Body of pancreas (tissue), 4 donors: Measurements from ENCODE around the gene TAAR9. TPM values are rescaled to one million over a fixed set of nuclear protein-coding genes. Genes with fewer than 3 reads are reported as not detected.

Experiments used
- ATAC-seq: fragments of 150-250 bp; one replicate; pipeline ENCODE4 v1.9.1; 2016
- DNase-seq, 4 donors: peaks; one replicate each; pipeline ENCODE4 v3.0.0-alpha.2; 2019
- H3K27ac ChIP-seq, 4 donors: fragments of 200-600 bp; sonication (generic); 1 replicate in 3 of 4; 2 replicates in 1 of 4; pipeline versions ENCODE4 v1.5.1 to v1.6.1; 2016 to 2019; ENCODE audit warnings: mild to moderate bottlenecking in 1 of 4, mixed read lengths in 1 of 4, moderate library complexity in 1 of 4
- H3K27me3 ChIP-seq, 2 donors: fragments of 200-600 bp; sonication (generic); one replicate each; pipeline ENCODE4 v1.6.0; 2016; ENCODE audit warnings: mild to moderate bottlenecking in 1 of 2
- H3K36me3 ChIP-seq, 2 donors: fragments of 200-600 bp; sonication (generic); replicated peaks in 1 of 2; 2 replicates each; pipeline ENCODE4 v1.5.1; 2016; ENCODE audit warnings: low read depth in 2 of 2; ENCODE audit not compliant: insufficient read depth in 1 of 2
- H3K4me1 ChIP-seq: fragments of 200-600 bp; sonication (generic); one replicate; pipeline ENCODE4 v1.6.0; 2016
- H3K4me3 ChIP-seq, 2 donors: fragments of 200-600 bp; sonication (generic); 1 replicate in 1 of 2; 2 replicates in 1 of 2; pipeline ENCODE4 v1.5.1; 2016 to 2019
- H3K9me3 ChIP-seq, 3 donors: fragments of 200-600 bp; sonication (generic); 1 replicate in 2 of 3; 2 replicates in 1 of 3; pipeline ENCODE4 v1.5.1; 2016
- POLR2A ChIP-seq, 3 donors: fragments of 450-650 bp; IDR thresholded peaks; one replicate each; pipeline ENCODE4 v1.6.1; 2016; ENCODE audit warnings: antibody characterized with exemption in 3 of 3, mild to moderate bottlenecking in 2 of 3
- WGBS, 2 donors: methylation state at CpG; one replicate each; pipeline ENCODE4 v1.1.5; 2017; 5-methylcytosine and 5-hydroxymethylcytosine counted together
- intact Hi-C: fragments of 100-400 bp; cut with DNase I; formaldehyde crosslinking; loops from one replicate; pipeline ENCODE4 v1.15.1; 2023
- total RNA-seq, 2 donors: library from RNA; depleted of rRNA; stranded (reverse); fragments of >200 nt; gene quantifications; one replicate each; pipeline ENCODE4 v1.1.0, GENCODE V29; 2016
- TF ChIP-seq, protein P1 (sequence below), 7 experiments: fragments of 450-650 bp in 4 of 7; fragments of 200-600 bp in 3 of 7; sonication (generic) in 3 of 7; IDR thresholded peaks; one replicate each; pipeline ENCODE4 v1.5.1; 2016 to 2019; ENCODE audit warnings: antibody characterized with exemption in 7 of 7

TAAR9 gene
- total RNA-seq, 2 donors from 2014 or later = not detected

DNA sequence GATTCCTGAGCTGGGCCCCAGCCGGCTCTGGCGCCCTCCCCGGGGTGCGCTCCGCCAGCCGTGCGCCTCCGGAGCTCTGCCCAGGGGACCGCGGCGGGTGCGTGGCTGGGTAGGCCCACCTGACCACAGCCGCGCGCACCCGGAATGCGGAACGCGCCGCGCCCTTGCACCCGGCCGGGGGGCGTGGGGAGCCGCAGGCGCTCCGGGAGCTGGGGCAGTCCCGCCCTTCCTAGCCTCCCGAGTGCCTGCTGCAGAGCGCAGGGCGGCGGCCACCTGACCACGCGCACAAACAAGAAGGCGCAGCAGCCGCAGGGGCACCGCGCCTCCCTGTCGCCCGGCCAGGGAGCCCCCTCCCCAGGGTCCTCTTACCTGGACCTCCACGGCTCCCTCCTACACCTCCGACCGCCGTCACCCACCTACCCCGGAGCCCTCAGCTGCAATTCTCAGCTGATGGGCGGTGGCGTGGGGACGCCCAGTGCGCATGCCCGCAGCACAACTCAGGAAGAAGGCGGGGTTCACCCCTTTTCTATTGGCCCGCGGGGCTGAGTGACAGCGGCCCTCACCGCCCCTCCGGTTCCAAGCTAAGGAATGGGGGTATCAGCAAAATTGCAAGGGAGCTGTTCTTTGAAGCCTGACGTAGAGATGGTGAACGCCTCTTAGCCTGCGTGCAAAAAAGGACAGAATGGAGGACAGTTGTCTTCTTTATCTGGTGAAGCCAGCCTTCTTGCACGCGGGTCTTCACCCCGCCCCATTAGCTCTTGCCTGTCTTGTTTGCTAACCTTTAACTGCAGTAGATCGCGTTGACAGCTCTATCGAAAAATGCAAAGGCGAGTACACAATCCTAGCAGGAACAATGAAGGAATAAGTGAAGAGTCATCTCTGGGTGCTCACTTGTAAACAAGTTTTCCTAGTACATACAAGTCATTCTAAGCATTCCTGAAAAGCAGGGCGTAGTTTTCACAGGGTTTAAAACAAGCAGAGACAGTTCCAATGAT is 25.1 kb upstream of the TAAR9 start, which contains the start of gene STX7:
Gene STX7, minus strand, starts transcription at position 479 of the 995 bp plus-strand sequence. CDS start 9,586 bp downstream, outside the sequence.
- no peaks in the 10 kb centered on the region for H3K9me3 ChIP-seq
- peaks cover 18% of the 10 kb centered on the region for H3K4me1 ChIP-seq
- no peaks in the 10 kb centered on the region for H3K36me3 ChIP-seq
- TF ChIP-seq POLR2A (IDR thresholded peaks at IDR 0.05) = peak; percentile 63 to 86 (median 82)
- TF ChIP-seq, protein P1, sequence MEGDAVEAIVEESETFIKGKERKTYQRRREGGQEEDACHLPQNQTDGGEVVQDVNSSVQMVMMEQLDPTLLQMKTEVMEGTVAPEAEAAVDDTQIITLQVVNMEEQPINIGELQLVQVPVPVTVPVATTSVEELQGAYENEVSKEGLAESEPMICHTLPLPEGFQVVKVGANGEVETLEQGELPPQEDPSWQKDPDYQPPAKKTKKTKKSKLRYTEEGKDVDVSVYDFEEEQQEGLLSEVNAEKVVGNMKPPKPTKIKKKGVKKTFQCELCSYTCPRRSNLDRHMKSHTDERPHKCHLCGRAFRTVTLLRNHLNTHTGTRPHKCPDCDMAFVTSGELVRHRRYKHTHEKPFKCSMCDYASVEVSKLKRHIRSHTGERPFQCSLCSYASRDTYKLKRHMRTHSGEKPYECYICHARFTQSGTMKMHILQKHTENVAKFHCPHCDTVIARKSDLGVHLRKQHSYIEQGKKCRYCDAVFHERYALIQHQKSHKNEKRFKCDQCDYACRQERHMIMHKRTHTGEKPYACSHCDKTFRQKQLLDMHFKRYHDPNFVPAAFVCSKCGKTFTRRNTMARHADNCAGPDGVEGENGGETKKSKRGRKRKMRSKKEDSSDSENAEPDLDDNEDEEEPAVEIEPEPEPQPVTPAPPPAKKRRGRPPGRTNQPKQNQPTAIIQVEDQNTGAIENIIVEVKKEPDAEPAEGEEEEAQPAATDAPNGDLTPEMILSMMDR (IDR thresholded peaks at IDR 0.05) = no peak
- peak; percentile 95 for ATAC-seq
- H3K27ac ChIP-seq = peak within 1 kb of the TSS; percentile 58 to 92 (median 88)
- intact Hi-C loops = no loop called here
- DNase-seq = peak; percentile 86 to 91 (median 88)
- H3K4me3 ChIP-seq = peak within 1 kb of the TSS; percentile 78 to 97
- no peaks in the 10 kb centered on the region for H3K27me3 ChIP-seq
- 0% methylated on average over 31 to 66 of the region's 67 CpGs for WGBS, 2 donors

DNA sequence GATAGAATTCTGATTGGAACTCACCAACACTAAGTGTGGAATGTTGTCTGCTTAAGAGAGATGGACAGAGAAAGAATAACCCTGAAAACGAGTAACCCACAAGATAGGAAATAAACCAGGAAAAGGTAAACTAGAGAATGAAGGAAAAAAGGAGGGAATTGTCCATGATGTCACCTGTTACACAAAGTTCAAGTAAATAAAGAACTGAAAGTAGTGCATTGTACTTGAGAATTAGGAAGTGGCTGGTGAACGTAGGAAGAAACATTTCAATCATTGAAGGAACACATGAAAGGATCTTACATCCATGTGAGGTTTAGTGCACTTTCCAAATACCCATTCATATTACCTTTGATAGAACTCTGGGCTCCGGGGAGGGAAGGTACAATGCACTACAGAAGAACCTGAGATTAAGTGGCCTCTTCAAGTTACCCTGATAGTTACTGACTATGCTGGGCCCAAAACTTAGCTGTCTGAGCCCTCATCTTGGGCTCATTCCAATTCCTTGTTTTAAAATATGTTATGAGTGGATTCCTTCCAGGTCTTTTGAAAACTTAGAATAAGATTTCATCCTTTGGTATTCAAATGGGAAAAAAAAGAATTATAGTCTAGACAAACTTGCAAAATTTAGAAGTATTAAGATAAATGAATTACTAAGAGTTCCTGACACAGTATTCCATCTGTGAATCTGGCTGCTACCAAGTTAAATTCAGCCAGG is 24.1 kb upstream of the TAAR9 start:
- H3K4me3 ChIP-seq = no peak overlapping the region
- ATAC-seq = no peak
- peak overlapping the region in 3 of 4 donors; percentile 87 to 92 (median 88) for H3K27ac ChIP-seq
- DNase-seq = no peak
- H3K36me3 ChIP-seq = no peaks in the 10 kb centered on the region
- intact Hi-C loops = no loop called here
- H3K9me3 ChIP-seq = no peaks in the 10 kb centered on the region
- 18 to 26% methylated on average over 3 of the region's 3 CpGs for WGBS, 2 donors
- H3K4me1 ChIP-seq = peaks cover 11% of the 10 kb centered on the region
- TF ChIP-seq POLR2A (IDR thresholded peaks at IDR 0.05) = no peak
- TF ChIP-seq, protein P1 (IDR thresholded peaks at IDR 0.05) = no peak
- no peaks in the 10 kb centered on the region for H3K27me3 ChIP-seq

DNA sequence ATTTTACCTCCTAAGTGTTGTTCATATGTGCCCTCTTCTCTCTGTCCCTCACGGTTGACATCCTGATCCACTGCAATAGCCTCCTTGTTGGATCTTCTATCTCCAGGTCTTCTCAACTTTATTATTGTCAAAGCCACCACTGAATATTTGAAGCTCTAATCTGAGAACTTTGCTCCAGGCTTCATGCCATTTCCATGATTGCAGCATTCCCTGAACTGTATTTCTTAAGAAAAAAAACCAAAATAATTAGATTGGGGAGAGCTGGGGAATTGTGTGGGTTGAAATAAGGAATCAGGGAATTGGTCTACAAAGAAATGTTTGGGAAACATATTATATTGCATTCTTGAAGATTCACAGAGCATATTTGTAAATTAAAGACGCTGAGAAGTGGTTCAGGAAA is 22.7 kb upstream of the TAAR9 start:
- Histone ChIP-seq H3K4me3 (no peak overlapping the region), H3K27me3 (no peaks in the 10 kb centered on the region), H3K36me3 (no peaks in the 10 kb centered on the region), H3K27ac (no peak overlapping the region), H3K4me1 (peaks cover 11% of the 10 kb centered on the region), H3K9me3 (no peaks in the 10 kb centered on the region)
- ATAC-seq (no peak), DNase-seq (no peak)
- WGBS, 2 donors = 67% methylated on average over 2 of the region's 2 CpGs
- intact Hi-C loops = no loop called here
- no peak for TF ChIP-seq POLR2A (IDR thresholded peaks at IDR 0.05)
- TF ChIP-seq, protein P1 (IDR thresholded peaks at IDR 0.05) = no peak

DNA sequence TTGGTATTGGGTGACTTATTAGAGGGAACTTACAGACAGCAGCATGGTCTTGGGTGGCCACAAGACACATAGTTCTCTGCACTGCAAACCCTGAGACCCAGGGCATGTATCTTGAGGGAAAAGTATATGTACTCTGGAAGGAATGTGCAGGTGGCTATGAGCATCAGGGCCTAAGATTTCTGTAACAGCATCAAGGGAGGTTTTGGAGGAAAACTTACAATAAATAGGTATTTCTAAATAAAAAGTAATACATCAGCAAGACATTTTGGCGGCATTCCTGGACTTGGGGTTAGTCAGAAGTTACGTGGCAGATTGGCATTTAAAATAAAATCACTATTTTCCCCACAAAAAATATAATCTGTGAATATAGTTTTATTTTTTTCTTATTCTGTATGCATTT is 17.1 kb upstream of the TAAR9 start:
- Histone ChIP-seq H3K36me3 (no peaks in the 10 kb centered on the region), H3K4me3 (no peak overlapping the region), H3K4me1 (no peaks in the 10 kb centered on the region), H3K9me3 (no peaks in the 10 kb centered on the region), H3K27me3 (no peaks in the 10 kb centered on the region), H3K27ac (no peak overlapping the region)
- no peak for TF ChIP-seq POLR2A (IDR thresholded peaks at IDR 0.05)
- ATAC-seq = no peak
- WGBS, 2 donors = 65 to 70% methylated on average over 2 of the region's 2 CpGs
- DNase-seq = no peak
- intact Hi-C loops = no loop called here

DNA sequence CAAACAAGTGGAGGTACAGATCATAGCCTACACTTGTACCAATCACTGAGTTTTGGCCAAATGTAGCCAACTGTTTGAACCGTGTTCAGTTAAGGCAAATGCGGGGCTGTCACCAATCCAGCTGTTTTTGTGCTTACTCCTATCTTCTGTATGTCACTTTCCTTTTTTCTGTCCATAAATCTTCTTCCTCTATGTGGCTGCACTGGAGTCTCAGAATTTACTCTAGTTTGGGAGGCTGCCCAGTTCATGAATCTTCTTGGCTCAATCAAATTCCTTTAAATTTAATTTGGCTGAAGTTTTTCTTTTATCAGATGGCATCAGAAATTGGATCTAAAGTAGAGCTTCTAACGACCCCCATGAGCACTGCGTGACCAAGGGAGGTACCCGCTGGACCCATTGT is 13.4 kb upstream of the TAAR9 start:
- H3K27me3 ChIP-seq = no peaks in the 10 kb centered on the region
- H3K4me1 ChIP-seq = no peaks in the 10 kb centered on the region
- DNase-seq (no peak), ATAC-seq (no peak)
- no peak overlapping the region for H3K27ac ChIP-seq
- H3K9me3 ChIP-seq = no peaks in the 10 kb centered on the region
- no peaks in the 10 kb centered on the region for H3K36me3 ChIP-seq
- TF ChIP-seq, protein P1 (IDR thresholded peaks at IDR 0.05) = no peak
- no peak for TF ChIP-seq POLR2A (IDR thresholded peaks at IDR 0.05)
- no peak overlapping the region for H3K4me3 ChIP-seq
- intact Hi-C loops = no loop called here
- 84% methylated on average over 5 of the region's 5 CpGs for WGBS, 2 donors
